Central memory CD8-positive, alpha-beta T cell (primary cell): ENCODE results near the gene SUSD5.
"Not testable (repeated sequence)": the region's sequence is repeated elsewhere in the genome, so short reads cannot be mapped to it uniquely, and the experiment has no call there.

Experiments
- ATAC-seq: fragments of 150-1000 bp; cut with Tn5 transposase; replicated peaks from 2 replicates; pipeline ENCODE4 v1.10.0; 2022; ENCODE audit warnings: mild to moderate bottlenecking, moderate FRiP score, moderate number of reproducible peaks; ENCODE audit not compliant: poor library complexity, severe bottlenecking; ENCODE audit errors: extremely low read depth
- DNase-seq, 2 donors: peaks; one replicate each; pipeline ENCODE4 v3.0.0; 2021; ENCODE audit warnings: low spot score in 2 of 2
- H3K27ac Mint-ChIP-seq: one replicate; pipeline ENCODE4 v1.8.0; 2022; ENCODE audit warnings: low read depth, mild to moderate bottlenecking, moderate library complexity, mixed read lengths
- H3K27me3 Mint-ChIP-seq: one replicate; pipeline ENCODE4 v1.8.0; 2022; ENCODE audit warnings: mixed read lengths
- H3K36me3 Mint-ChIP-seq: one replicate; pipeline ENCODE4 v1.8.0; 2022; ENCODE audit warnings: mild to moderate bottlenecking, moderate library complexity, mixed read lengths; ENCODE audit not compliant: insufficient read depth
- H3K4me1 Mint-ChIP-seq: one replicate; pipeline ENCODE4 v1.8.0; 2022; ENCODE audit warnings: mixed read lengths
- H3K4me3 Mint-ChIP-seq: one replicate; pipeline ENCODE4 v1.8.0; 2022; ENCODE audit warnings: mild to moderate bottlenecking, moderate library complexity, mixed read lengths
- H3K9me3 Mint-ChIP-seq: one replicate; pipeline ENCODE4 v1.8.0; 2022; ENCODE audit warnings: mixed read lengths

Gene SUSD5

DNA sequence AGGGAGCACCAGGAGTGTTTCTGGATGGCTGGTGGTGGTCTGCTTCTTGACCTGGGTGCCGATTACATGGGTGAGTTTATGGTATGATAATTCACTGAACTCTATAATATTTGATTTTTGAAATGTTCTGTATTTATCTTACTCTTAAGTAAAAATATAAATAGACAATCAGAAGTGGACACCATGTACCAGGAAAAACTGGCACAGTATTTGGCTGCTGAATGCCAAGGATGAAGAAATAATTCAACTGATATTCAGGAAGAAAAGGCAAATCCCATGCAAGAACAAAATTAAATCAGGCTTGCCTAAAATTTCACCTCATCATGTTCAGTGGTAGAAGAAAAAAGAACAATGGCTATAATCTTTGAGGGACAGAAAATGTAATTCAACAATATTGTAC lies 53.2 kb downstream of the SUSD5 start:
- H3K4me1 Mint-ChIP-seq = no peaks in the 10 kb centered on the region

DNA sequence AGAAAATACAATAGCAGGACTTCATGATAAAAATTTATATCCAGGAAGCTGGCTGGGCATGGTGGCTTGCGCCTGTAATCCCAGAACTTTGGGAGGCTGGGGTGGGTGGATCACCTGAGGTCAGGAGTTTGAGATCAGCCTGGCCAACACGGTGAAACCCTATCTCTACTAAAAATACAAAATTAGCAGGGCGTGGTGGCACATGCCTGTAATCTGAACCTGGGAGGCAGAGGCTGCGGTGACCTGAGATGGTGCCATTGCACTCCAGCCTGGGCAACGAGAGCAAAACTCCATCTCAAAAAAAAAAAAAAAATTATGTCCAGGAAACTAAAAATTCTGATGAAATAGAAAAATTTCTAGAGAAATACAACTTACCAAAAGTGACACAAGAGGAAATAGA lies 56.0 kb downstream of the SUSD5 start:
- not testable (repeated sequence) for ATAC-seq, H3K9me3 Mint-ChIP-seq, H3K4me3 Mint-ChIP-seq, DNase-seq, H3K4me1 Mint-ChIP-seq, H3K27ac Mint-ChIP-seq, H3K36me3 Mint-ChIP-seq
- peaks cover 53% of the 10 kb centered on the region for H3K27me3 Mint-ChIP-seq

More for the DNA sequence above, 53.2 kb downstream of the SUSD5 start:
- no peak overlapping the region for H3K27ac Mint-ChIP-seq
- peaks cover 26% of the 10 kb centered on the region for H3K27me3 Mint-ChIP-seq
- no peak overlapping the region for H3K4me3 Mint-ChIP-seq
- H3K36me3 Mint-ChIP-seq = no peaks in the 10 kb centered on the region
- no peak for ATAC-seq
- H3K9me3 Mint-ChIP-seq = no peaks in the 10 kb centered on the region
- DNase-seq = no peak

DNA sequence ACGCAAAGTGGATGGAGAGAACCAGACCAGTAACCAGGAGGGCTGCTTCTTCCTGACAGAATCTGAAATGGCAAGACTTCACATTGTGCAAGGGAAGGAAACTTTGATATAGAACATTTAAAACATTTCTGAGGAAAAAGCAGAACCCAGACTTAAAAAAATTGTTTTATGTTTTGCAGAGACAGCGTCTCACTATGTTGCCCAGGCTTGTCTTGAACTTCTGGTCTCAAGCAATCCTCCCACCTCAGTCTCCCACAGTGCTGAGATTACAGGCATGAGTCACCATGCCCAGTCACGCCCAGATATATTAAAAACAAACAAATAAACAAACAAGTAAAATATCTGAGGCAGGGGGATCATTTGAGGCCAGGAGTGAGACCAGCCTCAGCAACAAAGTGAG lies 58.6 kb downstream of the SUSD5 start:
- ATAC-seq = no peak
- Mint-ChIP-seq H3K27me3 (peaks cover 80% of the 10 kb centered on the region), H3K27ac (no peak overlapping the region), H3K4me1 (no peaks in the 10 kb centered on the region), H3K4me3 (no peak overlapping the region), H3K36me3 (no peaks in the 10 kb centered on the region), H3K9me3 (no peaks in the 10 kb centered on the region)
- DNase-seq = no peak

DNA sequence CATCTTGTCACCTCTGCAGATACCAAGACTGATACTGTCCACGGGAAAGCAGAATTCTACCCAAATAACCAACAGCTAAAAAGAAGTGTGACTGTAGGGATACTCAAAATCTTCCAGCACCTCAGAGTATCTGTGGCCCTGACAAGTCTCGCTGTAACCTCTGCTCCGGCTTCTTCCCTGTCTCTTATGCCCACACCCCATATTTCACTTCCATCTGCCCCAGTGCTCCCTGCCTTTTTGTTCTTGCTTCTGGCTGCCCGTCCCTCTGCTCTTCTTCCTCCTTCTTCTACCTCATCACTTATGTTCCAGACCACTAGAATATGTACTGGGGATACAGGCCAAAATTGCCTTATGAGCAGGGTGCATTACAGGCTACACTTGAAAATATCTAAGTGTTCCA lies 59.4 kb downstream of the SUSD5 start:
- Mint-ChIP-seq H3K9me3 (no peaks in the 10 kb centered on the region), H3K27ac (no peak overlapping the region), H3K4me3 (no peak overlapping the region), H3K36me3 (no peaks in the 10 kb centered on the region), H3K4me1 (no peaks in the 10 kb centered on the region), H3K27me3 (peaks cover 87% of the 10 kb centered on the region)
- no peak for ATAC-seq
- no peak for DNase-seq

DNA sequence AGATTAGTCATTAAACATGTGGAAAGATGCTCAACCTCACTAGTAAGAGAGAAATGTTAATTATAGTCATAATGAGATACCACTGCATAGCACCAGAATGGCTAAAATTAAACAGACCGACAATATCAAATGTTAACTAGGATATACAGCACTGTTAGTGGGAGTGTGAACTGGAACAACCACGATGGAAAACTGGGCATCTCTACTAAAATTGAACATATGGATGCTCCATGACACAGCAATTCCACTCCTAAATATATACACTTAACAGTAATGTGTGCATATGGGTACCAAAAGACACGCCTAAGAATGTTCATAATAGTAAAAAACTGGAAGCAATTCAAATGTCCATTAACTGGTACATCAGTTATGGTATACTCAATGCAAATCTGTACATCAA lies 63.3 kb downstream of the SUSD5 start:
- no peak for DNase-seq
- Mint-ChIP-seq H3K27ac (no peak overlapping the region), H3K36me3 (no peaks in the 10 kb centered on the region), H3K4me3 (no peak overlapping the region), H3K27me3 (peaks cover 75% of the 10 kb centered on the region), H3K9me3 (no peaks in the 10 kb centered on the region), H3K4me1 (no peaks in the 10 kb centered on the region)
- no peak for ATAC-seq

DNA sequence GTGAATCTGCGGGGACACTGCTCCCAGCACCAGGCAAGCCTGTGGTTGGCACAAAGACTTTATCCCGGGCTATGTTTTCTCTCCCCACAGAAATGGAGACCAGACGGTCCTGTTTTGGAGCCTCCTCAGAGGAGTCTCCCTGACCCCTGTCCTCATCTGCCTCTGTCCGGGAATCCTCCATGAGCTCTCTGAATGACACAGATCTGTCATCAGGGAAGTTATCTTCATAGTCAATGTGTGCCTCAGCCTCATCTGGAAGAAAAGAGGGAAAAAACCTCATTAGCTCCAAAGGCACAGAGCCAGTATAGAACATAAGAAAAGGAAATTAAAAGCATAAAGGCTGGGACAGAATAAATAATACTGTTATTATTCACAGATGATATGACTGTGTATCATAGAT lies 64.8 kb downstream of the SUSD5 start:
- H3K27ac Mint-ChIP-seq = no peak overlapping the region
- peaks cover 60% of the 10 kb centered on the region for H3K27me3 Mint-ChIP-seq
- no peaks in the 10 kb centered on the region for H3K36me3 Mint-ChIP-seq
- H3K4me1 Mint-ChIP-seq = no peaks in the 10 kb centered on the region
- no peak overlapping the region for H3K4me3 Mint-ChIP-seq
- no peaks in the 10 kb centered on the region for H3K9me3 Mint-ChIP-seq
- ATAC-seq = no peak
- DNase-seq = no peak

DNA sequence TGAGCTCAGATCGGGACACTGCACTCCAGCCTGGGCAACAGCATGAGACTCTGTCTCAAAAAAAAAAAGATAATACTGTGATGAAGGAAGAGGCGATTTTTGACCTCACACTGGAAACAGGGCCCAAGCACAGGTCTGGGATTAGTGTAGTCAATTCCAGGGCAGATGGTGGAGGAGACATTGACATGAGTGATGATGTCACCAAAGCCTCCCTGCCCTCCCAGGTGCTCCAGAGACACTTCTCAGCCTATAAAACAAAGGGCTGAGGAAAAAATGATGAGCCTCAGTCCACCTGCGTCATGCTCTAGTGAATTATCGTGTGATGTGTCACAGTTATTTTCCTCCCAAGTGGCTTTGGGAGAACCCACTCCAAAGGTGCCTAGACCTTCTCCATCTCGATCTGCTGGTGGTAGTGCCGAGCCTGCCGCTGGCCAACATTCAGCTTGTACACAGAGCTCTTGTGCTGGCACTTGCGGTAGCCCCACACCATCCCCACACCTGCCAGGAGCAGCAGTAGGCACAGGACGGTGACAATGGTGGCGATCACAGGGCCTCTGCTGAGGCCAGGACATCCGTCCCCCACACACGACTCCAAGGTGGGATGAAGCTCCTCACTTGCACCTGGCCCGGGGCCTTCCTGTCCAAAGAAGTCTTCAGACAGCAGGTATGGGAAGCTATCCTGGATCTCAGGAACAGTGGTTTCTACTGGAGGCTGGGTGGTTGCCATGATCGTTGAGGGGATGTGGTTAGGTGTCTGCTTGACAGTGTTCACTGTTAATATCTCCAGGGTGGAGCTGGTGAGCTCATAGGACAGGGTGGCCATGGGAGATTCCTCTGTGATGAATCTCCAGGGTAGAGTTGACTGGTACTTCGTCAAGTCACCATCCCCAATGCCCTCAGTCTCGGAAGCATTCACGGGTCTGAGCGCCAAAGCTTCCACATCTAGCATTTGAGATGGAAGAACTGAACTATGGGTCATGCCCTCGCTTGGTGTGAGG lies 65.9 kb downstream of the SUSD5 start:
- Mint-ChIP-seq H3K4me3 (no peak overlapping the region), H3K4me1 (no peaks in the 10 kb centered on the region), H3K27ac (no peak overlapping the region), H3K27me3 (peaks cover 49% of the 10 kb centered on the region), H3K36me3 (no peaks in the 10 kb centered on the region), H3K9me3 (no peaks in the 10 kb centered on the region)
- DNase-seq (no peak), ATAC-seq (no peak)

DNA sequence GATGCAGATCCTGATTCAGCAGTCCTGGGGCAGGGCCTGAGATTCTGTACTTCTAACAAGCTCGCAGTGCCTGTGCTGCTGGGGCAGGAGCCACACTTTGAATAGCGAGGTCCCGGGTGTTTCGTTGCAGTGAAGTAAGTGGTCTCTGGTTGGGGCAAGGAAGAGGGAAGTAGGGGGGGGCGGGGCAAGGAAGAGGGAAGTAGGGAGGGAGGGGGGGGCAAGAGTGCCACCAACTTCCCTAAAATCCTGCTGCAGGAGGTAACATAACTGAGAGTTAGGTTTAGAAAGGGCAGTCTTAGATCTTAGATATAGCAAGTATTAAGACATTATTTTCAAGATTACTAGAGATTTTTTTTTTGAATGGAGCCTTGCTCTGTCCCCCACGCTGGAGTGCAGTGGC lies 69.3 kb downstream of the SUSD5 start:
- Mint-ChIP-seq H3K4me1 (peaks cover under 1% of the 10 kb centered on the region), H3K27me3 (peaks cover 15% of the 10 kb centered on the region), H3K27ac (no peak overlapping the region), H3K4me3 (no peak overlapping the region), H3K9me3 (no peaks in the 10 kb centered on the region), H3K36me3 (peaks cover 2% of the 10 kb centered on the region)
- ATAC-seq = no peak
- no peak for DNase-seq

DNA sequence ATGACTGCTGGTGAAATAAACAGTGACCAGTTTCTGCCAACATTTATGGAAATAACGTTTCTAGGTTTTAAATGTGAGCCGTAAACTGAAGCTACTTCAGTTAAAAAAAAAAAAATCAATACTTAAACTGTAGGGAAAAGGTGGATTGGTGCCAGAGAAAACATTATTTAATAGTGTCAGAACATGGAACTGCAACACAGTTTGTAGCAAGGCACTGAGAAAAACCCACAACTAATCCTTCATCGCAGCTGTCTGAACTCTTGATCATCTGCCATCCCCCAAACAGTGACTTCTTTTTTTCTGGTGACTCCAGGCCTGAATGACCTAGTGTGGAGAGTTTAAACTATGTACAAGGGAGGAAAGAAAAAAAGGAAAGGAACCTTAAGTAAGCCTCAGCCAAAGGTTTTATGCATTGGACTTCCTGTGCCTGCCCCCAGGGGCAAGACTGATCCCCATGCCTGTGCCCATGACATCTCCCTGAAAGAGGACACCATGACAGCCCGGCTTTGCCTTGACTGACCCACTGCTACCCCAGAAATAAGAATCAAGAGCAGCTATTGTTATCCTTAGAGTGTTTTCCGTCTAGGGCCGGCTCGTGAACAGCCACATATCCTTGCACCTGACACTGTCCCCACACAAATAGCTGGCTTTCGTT lies 71.7 kb downstream of the SUSD5 start:
- no peaks in the 10 kb centered on the region for H3K27me3 Mint-ChIP-seq
- no peaks in the 10 kb centered on the region for H3K9me3 Mint-ChIP-seq
- DNase-seq = no peak
- no peak overlapping the region for H3K27ac Mint-ChIP-seq
- H3K4me1 Mint-ChIP-seq = peaks cover 21% of the 10 kb centered on the region
- H3K4me3 Mint-ChIP-seq = no peak overlapping the region
- ATAC-seq = no peak
- peaks cover 11% of the 10 kb centered on the region for H3K36me3 Mint-ChIP-seq

DNA sequence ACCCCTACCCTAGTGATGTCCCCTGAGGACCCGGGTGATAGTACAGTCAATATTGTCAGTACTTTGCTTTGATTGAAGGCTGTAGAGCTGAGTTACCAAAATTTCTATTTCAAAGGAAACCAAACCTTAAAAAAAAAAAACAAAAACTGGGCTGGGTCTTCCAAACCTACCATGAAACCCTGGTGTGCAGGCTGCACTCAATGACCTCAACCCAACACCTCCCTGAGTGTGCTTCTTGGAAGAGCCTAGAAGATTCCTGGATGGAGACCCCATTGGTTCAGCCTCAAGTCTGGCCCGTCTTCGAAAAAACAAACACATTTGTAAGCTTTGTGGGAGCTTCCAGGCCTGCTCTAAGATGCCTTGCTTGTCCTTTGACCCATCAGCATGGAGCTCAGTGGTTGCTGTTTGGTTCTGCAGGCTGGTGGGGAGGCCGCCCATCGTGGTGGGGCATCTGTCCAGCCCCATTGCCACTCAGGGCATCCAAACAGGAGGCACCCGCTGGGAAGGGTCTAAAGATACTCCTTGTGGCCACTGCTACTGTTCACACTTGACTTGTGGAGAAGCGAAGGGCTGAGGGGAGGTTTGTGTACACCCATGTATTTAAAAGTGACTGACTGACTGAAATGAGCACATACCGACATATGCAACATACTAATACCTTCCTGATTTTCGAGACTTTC lies 72.6 kb downstream of the SUSD5 start:
- Mint-ChIP-seq H3K4me1 (peaks cover 21% of the 10 kb centered on the region), H3K27ac (no peak overlapping the region), H3K9me3 (no peaks in the 10 kb centered on the region), H3K4me3 (no peak overlapping the region), H3K36me3 (peaks cover 14% of the 10 kb centered on the region), H3K27me3 (no peaks in the 10 kb centered on the region)
- no peak for DNase-seq
- no peak for ATAC-seq

DNA sequence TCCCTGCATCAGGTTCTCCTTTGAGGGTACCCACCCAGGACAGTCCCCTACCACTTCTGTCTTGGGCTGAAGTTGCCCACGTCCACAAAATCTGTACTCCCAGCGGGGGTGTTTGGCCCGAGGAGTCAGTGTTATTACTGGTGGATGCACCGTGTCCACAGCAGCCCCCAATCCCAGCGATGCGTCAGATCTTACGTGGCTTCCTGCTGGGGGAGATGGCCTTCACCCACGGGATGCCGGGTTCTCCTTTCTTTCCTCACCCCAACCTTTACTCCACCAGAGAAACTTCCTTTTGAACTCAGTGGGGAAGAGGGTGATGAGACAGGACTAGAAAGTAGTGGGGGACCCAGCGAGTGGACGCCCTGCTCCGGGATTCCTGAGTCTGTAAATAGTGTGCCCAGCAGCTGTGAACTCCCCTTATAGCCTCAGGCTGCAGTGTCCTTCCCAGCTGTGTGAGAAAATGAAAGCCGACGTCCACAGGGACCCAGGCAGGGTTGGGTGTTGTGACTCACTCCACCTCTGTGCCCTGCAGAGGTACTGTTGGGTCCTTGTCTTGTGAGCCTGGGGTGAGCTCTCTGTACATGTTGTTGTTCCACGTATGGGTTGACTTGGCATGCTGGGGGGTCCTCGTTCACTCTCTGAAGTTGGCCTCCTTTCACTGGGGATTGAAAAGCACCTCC lies 73.2 kb downstream of the SUSD5 start:
- no peak for ATAC-seq
- H3K27me3 Mint-ChIP-seq = no peaks in the 10 kb centered on the region
- H3K4me3 Mint-ChIP-seq = no peak overlapping the region
- peaks cover 21% of the 10 kb centered on the region for H3K4me1 Mint-ChIP-seq
- H3K27ac Mint-ChIP-seq = no peak overlapping the region
- H3K9me3 Mint-ChIP-seq = no peaks in the 10 kb centered on the region
- no peak for DNase-seq
- H3K36me3 Mint-ChIP-seq = peaks cover 14% of the 10 kb centered on the region

DNA sequence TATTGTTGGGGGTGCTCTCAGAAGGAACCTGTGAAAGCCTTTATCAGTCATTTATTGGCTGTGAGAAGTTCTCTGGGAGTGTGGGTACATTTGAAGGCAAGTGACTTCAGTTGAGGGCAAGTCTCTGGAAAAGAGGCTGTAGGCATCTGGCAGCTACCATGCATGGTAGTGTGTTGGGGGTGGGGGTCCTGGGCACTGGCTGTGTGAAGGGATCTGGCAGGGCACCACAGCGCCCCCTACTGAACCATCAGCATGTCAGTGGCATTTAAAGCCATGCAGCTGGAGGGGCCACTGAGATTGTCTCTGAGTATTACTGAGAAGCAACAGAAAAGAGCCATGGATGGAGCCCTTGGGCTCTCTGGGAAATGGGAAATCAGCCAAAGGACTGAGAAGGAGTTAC lies 74.2 kb downstream of the SUSD5 start:
- H3K4me1 Mint-ChIP-seq = peaks cover 21% of the 10 kb centered on the region
- no peaks in the 10 kb centered on the region for H3K9me3 Mint-ChIP-seq
- H3K27ac Mint-ChIP-seq = no peak overlapping the region
- H3K36me3 Mint-ChIP-seq = peaks cover 14% of the 10 kb centered on the region
- H3K4me3 Mint-ChIP-seq = no peak overlapping the region
- ATAC-seq = no peak
- no peaks in the 10 kb centered on the region for H3K27me3 Mint-ChIP-seq
- DNase-seq = no peak
